OCI-LY1 (cell line): Measurements from ENCODE around the gene SMOC2.

Source experiments
- EZH2 ChIP-seq: fragments of 200-600 bp; sonication (generic), shearing (Covaris generic); IDR thresholded peaks from 2 replicates; pipeline ENCODE4 v1.8.0; 2017; ENCODE audit warnings: borderline replicate concordance, mixed run types, mild to moderate bottlenecking, antibody characterized with exemption, low read length, moderate library complexity, mixed read lengths
- TF ChIP-seq, protein P1 (sequence below): fragments of 200-600 bp; sonication (generic), shearing (Covaris generic); IDR thresholded peaks from 2 replicates; pipeline ENCODE4 v1.5.1; 2017; ENCODE audit warnings: mild to moderate bottlenecking, antibody characterized with exemption, low read length, moderate library complexity, mixed read lengths

DNA sequence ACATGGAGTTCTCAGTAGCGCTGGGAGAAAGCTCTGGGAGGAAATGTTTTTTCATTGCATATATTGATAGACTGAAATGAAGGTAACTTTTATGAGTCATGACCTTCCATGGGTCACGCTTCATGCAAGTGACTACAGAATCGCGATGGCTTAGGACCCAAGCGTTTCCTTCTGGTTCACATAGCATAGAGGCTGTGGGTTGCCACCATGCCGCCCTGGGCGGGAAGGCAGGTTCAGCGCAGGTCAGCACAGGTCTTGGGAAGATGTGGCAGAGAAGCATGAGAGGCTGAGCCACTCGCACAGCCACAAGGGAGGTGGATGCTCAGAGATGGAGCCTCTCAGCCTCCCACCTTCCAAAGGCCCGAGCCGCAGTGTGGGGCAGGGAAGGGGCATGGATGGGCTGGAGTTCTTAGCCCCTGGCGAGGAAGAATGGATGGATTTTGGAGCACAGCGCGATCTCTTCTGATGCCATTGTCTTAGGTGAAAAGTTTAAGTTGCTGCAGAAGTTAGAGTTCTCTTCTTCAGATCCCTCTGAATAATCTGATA is 219.5 kb downstream of the SMOC2 start:
- TF ChIP-seq, protein P1, sequence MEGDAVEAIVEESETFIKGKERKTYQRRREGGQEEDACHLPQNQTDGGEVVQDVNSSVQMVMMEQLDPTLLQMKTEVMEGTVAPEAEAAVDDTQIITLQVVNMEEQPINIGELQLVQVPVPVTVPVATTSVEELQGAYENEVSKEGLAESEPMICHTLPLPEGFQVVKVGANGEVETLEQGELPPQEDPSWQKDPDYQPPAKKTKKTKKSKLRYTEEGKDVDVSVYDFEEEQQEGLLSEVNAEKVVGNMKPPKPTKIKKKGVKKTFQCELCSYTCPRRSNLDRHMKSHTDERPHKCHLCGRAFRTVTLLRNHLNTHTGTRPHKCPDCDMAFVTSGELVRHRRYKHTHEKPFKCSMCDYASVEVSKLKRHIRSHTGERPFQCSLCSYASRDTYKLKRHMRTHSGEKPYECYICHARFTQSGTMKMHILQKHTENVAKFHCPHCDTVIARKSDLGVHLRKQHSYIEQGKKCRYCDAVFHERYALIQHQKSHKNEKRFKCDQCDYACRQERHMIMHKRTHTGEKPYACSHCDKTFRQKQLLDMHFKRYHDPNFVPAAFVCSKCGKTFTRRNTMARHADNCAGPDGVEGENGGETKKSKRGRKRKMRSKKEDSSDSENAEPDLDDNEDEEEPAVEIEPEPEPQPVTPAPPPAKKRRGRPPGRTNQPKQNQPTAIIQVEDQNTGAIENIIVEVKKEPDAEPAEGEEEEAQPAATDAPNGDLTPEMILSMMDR, result no peak
- TF ChIP-seq EZH2, result no peak
